GM19328 (cell line): ENCODE measurements around the gene PPY.
"Not testable (repeated sequence)": the region's sequence is repeated elsewhere in the genome, so short reads cannot be mapped to it uniquely, and the experiment has no call there.

Experiments
- ATAC-seq: cut with Tn5 transposase; IDR thresholded peaks from one replicate; pipeline ENCODE4 v1.9.1; 2021; ENCODE audit warnings: mild to moderate bottlenecking, moderate library complexity; ENCODE audit not compliant: unreplicated experiment

Gene PPY, protein sequence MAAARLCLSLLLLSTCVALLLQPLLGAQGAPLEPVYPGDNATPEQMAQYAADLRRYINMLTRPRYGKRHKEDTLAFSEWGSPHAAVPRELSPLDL

DNA sequence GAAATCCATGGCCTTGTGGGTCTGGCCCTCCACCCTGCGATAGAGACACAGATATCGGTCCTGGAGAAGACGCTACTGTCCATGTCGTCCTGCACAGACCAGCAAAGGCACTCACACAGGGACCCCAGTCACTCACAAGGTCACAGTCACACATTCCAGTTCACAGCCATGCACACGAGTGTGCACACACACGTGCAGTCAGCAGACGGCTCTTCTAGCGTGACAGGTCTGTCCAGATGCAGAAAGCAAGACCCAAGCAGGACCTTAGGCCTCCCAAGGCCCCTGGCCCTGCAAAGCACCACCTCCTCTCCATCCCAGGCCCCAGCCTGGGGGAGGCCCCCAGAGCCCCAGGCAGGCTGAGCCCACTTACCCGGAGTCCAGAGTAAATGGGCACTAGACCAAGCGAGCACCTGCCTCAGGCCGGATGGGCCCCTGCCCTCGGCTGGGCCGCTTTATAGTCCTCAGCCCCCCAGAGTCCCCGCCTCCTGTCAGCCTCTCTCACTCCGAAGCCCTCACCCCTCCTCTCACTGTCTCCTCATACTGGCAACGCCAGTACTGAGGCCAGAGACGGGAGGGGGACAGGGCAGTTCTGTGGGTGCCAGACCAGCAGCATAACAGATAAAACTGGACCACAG is at the start of gene PPY:
TSS of gene PPY (minus strand) at position 426 of the 635 bp plus-strand sequence. CDS start 822 bp downstream, outside the sequence.
- ATAC-seq: no peak

DNA sequence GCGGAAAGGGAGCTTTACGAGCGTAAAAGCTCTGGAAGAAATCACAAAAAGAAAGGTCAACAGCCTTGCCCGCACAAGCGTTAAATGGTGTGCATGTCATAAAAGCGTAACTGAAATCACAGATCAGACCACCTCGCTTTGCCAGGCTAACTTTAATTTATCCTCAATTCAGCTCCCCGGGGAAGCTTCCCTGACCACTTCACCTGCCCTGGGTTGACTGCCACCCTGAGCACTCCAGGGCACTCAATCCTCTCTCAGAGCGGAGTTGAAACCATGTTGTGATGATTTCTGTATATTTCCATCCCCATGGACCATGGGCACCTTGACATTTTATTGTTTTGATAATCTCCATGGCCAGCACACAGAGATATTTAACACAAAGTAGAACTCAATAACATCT is 46.0 kb upstream of the PPY start:
- ATAC-seq: no peak

DNA sequence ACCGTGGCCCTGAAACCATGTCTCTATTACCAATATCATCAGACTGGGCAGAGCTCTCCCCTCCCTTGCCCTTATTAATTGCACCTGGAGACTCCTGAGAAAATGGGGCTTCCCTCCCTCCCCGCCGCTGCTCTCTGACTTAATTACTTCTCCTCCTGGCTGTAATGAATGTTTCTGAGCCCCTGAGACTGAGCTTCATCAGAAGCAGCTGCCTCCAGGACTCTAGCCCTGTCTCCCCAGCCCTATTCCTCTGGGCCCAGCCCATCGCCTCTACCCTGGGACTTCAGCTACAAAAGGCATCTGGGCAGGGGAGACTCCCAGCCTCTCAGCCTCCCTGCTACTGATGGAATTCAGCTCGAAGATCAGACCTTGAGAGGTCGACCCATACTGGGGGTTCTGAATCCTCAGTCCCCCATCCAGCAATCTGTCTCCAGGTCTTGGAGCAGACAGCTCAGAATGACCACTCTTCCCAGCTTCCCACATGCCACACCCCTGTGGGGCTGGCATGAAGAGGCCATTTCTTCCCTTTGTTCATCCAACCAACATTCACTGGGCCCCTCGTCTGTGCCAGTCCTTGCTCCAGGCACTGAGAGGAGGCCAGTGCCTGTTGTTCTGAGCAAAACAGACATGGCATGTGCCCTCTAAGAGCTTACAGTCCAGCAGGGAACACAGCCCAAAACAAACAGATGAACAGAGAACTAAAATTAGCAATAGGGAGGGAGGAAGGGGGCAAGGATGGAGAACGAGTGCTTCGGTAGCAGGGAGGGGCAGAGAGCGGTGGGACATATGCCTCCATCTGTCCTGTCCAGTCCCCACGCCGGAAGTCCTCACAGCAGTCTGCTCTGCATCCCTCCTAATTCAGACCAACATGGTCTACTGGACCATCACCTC is 45.1 kb upstream of the PPY start:
- no peak for ATAC-seq

DNA sequence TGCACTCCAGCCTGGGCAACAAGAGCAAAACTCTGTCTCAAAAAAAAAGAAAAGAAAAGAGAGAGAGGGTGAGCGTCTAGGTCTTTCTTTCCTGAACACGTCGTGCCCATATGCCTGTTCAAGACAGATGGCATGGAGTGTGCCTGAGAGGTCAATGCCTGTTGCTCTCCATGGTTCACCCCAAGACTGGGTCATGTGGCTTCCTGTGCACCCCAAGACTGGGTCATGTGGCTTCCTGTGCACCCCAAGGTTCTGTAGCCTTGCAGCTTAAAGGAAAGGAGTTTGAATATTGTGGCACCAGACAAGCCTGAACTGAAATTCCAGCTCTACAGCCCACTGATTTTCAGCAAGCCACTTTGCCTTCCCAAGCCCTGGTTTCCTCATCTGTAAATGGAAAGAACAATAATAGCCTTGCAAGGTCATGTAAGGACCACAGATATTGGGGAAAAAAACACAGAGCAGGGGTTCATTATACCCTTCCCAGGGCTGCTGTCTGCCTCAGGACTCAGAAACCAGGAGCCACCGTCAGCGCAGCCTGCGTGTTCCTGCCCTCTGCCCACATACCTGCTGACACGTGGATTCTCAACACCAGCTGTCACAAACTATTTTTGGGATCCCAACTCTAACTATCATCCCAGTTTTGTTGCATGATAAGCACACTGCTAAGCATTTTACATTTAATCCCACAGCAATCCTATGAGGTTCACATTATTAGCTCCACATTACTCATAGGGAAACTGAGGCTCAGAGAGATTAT is 44.1 kb upstream of the PPY start:
- no peak for ATAC-seq

DNA sequence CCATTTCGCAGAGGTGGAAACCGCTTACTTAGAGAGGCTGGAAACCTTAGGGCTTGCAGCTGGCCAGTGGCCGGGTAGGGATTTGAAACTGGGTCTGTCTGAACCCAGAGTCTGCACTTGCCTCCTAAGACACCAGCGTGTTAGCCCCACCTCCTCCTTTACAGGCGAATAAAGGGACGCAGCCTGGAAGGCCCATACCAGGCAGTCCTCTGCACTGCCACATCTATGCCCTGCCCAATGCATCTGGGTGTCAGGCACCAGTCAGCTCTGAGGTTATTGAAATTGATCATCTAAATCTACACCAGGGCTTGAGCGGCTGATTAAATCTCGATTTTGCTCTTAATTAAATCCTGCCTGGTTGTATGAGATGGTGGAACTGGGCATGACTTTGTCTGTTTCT is 42.2 kb upstream of the PPY start:
- no peak for ATAC-seq

DNA sequence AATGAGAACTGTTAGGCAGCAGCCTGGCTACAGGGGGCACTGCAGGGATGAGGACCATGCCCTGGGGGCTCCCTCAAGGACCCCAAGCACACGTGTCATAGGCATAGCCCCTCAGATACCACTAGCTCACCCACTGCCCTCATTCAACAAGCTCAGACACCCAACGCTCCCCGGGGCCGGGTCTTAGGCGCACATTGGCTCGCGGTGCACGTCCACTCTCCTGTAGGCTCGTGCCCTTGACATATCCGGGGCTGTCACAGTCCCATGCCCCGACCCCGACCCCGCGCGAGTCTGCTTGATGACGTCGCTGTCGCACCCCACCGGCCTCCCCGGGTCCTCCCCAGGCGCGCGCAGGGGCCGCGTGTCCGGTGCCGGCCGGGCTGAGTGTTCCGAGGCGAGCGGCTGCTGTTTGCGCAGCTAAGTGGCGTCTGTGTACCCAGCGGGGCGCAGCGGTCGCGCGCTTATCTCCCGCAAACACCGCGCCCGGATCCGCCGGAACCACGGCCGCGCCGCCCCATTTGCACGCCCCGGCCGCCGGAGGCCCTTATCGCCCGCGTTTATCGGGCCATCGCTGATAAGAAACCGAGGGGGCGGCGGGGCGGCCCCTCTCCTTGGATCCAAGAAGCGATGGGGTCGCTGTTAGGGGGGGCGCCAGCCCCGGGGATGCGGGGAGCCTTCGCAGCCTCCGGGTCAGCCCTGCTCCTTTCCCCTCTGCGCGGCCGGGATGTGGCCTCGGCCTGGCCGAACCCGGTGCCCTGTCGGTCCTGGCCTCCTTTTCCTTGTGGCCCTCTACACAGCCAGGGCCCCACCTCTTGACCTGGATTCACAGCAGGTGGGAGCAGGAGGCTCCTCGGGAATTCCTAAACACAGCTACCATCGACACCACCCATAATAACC is 41.5 kb upstream of the PPY start:
- ATAC-seq: no peak

DNA sequence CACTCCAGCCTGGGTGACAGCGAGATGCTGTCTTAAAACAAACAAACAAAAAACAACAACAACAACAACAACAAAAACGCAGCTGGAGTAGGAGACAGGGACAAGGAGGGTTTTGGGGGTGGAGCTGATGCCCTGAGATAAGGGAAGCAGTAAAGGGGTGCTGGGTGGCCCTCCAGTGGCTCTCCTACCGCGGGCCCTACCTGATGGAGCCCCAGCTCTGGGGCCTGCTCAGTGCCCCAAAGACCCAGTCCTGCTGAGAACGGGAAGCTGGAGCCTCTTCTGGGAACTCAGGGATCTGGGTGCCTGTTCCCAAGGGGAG is 40.9 kb upstream of the PPY start:
- ATAC-seq: no peak

DNA sequence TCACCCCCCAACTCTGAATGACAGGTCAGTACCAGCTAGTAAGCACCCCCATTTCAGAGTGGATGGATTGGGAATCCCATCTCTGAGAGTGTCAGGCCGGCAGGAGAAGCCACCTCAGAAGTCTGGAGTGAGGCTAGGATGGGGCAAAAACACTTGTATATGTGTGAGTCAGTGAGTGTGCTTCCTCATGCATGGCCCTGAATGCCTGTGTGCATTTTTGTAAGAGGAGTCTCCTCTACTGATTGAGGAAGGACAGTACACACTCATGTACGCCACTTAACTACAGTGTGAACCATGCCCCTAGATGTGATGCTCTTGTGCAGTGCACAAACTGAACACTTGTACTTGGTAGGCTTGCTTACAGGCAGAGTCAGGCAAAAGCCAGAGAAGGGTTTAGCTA is 39.9 kb upstream of the PPY start:
- ATAC-seq: no peak

DNA sequence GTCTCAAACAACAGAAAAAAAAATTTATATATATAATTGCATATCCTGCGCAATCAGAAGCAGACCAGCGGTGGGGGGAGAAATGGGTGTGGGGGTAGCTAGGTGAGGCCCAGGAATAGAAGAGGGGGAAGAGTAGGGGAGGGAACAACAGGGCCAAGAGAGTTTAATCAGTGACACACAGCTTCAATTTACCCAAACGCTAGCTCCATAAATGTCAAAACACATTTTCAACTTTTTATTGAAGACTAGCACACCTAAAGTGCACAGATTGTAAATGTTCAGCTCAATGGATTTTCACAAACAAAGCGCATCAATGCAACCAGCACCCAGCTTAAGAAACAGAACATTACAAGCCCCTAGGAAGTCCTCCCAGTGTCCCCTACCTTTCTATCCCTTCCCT is 37.4 kb upstream of the PPY start:
- no peak for ATAC-seq

DNA sequence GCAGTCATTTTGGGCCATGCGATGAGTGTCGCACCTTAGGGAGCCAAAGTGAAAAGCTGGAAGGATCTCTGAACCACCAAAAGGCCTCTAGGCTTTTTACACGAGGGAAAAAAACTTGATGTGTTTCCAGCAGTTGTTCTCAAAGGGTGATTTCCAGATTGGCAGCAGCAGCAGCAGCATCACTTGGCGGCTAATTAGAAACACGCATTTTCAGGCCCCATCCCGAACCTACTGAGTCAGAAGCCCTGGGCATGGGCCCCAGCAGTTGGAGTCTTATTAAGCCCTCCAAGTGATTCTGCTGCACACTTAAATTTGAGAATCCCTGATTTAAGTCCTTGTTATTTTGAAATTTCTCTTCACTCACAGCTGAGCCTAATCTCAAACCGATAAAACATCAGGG is 36.7 kb upstream of the PPY start:
- ATAC-seq: no peak

DNA sequence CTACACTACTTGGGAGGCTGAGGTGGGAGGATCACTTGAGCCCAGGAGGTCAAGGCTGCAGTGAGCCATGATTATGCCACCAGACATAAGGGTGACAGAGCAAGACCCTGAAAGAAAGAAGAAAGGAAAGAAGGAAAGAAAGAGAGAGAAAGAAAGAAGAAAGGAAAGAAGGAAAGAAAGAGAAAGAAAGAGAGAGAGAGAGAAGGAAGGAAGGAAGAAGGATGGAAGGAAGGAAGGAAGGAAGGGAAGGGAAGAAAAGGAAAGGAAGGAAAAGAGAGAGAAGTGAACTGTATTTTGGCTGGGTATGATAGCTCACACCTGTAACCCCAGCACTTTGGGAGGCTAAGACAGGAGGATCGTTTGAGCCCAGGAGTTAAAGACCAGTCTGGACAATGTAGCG is 35.8 kb upstream of the PPY start:
- ATAC-seq: no peak

DNA sequence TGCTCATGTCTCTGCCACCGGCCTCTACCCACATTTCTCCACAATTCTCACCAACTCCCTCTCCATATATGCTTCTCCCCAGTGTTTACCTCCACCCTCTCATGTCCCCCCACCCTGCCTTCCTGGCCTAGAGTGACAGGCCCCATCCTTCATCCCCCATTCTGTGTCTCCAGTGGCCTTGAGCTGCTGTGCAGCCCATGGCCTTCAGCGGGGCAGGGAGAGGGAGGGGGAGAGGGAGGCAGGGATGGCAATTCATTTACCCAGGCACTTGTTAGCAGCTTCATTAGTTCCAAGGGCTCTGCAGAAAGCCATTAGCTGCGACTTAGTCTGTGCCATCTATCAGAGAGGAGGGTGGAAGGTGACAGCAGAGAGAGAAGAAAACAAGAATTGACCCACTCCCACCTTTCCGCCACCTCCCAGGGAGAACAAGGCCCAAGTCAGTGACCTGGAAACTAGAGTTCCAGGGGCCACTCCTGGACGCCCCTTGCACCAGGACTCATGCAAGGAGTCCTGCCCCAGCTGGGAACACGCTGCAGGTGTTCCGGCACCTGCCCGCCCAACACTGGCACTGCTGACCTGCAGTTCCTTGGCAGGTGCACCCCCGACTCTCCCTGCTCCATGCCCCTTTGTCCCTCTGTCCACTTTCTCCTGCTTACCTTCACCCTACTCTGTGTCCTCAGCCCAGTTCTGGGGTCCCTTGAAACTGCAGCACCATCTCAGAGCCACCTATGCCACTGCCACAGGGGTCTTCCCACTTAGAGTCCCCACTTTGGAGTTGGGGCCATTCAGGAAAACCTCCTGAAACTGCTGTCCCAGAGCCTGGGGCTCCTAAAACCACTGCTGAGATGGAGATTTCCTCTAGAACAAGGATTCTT is 34.9 kb upstream of the PPY start:
- no peak for ATAC-seq

DNA sequence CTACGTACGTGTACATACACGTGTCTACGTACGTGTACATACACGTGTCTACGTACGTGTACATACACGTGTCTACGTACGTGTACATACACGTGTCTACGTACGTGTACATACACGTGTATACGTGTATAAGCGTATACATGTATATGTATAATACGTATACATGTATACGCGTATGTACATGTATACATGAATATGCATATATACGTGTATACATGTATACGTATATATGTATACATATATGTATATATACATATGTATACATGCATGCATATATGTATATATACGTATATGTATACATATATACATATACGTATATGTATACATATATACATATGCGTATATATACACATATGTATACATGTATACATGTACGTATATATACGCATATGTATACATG is 33.6 kb upstream of the PPY start:
- ATAC-seq: no peak

DNA sequence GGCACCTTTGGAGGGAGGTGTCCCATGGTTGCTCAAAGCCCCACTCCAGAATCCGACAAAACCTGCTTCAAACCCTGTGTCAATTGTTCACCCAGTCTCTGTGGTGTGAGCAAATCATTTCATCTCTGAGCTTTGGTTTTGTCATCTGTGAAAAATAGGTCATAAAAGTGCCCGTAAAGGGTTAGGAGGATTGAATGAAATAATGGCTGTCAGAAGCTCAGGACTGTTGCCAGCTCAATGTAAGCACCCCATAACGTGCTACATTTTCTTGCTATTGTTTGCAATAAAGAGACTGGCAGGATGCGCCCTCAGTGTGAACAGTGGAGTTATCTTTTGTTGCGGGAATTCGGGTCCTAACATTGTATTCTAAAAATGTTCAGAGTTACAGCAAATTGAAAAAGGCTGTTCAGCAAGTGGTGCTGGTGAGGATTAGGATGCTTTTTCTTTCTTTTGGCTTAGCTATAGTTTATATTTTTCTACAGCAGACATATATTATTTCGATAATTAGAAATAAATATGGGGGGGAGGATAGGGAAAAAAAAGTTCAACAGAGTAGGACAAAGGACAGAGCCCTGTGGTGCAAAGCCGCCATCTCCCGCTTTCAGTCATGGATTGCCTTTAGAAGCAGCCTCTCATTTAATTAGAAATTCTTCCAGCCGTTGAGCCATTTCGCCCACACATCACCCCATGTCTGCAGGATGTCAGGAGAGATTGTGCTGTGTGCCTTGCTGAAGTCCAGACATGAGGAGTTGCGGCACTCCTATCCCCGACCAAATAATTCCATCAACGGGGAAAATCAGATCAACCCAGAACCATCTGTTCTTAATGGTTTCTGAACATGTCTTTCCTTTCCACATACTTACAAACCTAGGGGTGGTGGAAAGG is 32.3 kb upstream of the PPY start:
- no peak for ATAC-seq

DNA sequence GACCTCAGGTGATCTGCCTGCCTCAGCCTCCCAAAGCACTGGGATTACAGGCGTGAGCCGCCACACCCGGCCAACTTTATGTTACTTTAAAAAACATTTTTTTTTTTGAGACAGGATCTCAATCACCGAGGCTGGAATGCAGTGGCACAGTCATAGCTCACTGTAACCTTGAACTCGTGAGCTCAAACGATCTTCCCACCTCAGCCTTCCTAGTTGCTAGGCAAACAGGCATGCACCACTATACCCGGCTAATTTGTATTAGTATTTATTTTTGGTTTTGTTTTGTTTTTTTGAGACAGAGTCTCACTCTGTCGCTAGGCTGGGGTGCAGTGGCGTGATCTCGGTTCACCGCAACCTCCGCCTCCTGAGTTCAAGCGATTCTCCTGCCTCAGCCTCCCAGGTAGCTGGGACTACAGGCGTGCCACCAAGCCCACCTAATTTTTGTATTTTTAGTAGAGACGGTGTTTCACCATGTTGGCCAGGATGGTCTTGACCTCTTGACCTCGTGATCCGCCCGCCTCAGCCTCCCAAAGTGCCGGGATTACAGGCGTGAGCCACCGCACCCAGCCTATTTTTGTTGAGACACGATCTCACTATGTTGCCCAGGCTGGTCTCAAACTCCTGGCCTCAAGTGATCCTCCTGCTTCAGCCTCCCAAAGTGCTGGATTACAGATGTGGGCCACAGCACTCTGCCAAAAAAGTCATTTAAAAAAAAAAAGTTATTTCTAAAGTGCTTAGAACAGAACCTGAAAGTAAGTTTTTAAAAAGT is 30.4 kb upstream of the PPY start:
- ATAC-seq: not testable (repeated sequence)

DNA sequence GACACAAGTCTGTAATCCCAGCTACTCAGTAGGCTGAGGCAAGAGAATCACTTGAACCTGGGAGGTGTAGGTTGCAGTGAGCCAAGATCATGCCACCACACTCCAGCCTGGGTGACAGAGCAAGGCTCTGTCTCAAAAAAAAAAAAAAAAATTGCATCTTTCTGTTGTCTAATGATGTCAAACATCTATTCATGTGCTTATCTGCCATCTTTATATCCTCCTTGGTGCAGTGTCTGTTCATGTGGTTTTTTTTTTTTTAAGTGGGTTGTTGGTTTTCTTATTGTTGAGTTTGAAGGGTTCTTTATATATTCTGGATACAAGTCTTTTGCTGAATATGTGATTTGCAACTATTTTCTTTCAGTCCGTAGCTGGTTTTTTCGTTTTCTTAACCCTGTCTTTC is 29.2 kb upstream of the PPY start:
- ATAC-seq: not testable (repeated sequence)

DNA sequence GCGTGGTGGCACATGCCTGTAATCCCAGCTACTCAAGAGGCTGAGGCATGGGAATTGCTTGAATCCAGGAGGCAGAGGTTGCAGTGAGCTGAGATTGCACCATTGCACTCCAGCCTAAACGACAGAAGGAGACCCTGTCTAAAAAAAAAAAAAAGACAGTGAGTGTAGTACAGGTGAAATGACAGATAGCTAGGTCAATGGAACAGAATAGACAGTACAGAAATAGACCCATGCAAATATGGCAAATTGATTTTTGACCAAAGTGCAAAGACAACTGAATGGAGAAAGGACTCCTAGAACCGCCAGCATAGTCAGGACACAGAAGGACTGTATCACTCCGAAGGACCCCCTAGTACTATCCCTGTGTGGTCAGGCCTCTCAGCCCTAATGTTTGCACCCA is 28.1 kb upstream of the PPY start:
- ATAC-seq: no peak

DNA sequence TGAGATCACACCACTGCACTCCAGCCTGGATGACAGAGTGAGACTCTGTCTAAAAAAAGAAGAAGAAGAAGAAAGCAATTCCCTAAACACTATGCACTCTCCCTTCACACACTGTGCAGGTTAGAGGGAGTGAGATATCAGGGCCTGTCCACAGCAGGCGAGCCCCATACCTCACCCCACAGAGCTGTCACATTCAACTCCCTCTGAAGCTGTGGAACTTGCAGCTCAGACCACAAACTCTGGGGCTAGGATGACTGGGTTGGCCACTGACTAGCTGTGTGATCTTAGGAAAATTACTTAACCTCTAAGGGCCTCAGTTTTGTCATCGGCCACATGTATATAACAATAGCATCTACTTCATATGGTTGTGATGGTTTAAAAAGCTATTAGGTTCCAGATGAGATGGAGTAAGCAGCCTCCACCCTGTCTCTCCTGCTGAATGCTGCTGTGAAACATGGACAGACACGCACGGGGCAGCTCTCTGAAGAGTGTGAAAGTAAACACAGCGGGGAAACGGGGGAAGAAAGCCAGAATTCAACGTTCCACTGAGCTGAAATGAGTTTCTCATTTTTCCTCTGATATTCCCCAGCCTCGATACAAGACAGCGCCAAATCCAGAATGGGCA is 25.1 kb upstream of the PPY start:
- ATAC-seq: no peak
